GM21529 (cell line): ENCODE results near the gene NXPE3.

Experiments
- ATAC-seq: cut with Tn5 transposase; IDR thresholded peaks from one replicate; pipeline ENCODE4 v1.9.1; 2021; ENCODE audit not compliant: unreplicated experiment

The NXPE3 gene

GRCh38 chr3:101873619-101874018, 94.6 kb downstream of the NXPE3 start:
- no peak for ATAC-seq

- ATAC-seq: no peak
Observed at GRCh38 chr3:101876142-101876541, 97.1 kb downstream of the NXPE3 start.
